K562 (cell line): Measurements from ENCODE around the gene NENF. TPM values are rescaled to one million over a fixed set of nuclear protein-coding genes. Genes with fewer than 3 reads are reported as not detected.

Experiments used
- GMEB1 ChIP-seq: fragments of 250-450 bp; sonication (Bioruptor Pico); IDR thresholded peaks from 2 replicates; pipeline ENCODE4 v1.4.0; 2020; ENCODE audit warnings: mild to moderate bottlenecking
- KLF1 ChIP-seq: fragments of 450-650 bp; IDR thresholded peaks from 2 replicates; pipeline ENCODE4 v1.6.1; 2016; ENCODE audit warnings: missing genetic modification characterization, missing compliant biosample characterization
- MIER1 ChIP-seq: fragments of 450-650 bp; IDR thresholded peaks from 2 replicates; pipeline ENCODE4 v1.6.1; 2016; ENCODE audit warnings: antibody characterized with exemption, mild to moderate bottlenecking, low read depth
- RREB1 ChIP-seq: fragments of 250-450 bp; sonication (Bioruptor Pico); IDR thresholded peaks from 2 replicates; pipeline ENCODE4 v1.4.0; 2020
- TCF7 ChIP-seq: sonication (generic); IDR thresholded peaks from 2 replicates; pipeline ENCODE4 v1.6.1; 2016; ENCODE audit warnings: antibody characterized with exemption, borderline replicate concordance
- polyA plus RNA-seq, 8 experiments: library from polyadenylated mRNA; depleted of rRNA in 4 of 8; stranded (reverse) in 5 of 8; unstranded in 3 of 8; fragments of >200 nt; fragmentation: Nextera tagmentation in 2 of 8; fragmentation: Illumina TruSeq in 1 of 8; extraction: Ambion mirVana in 2 of 8; extraction: Trizol in 1 of 8; gene quantifications; 2 replicates each; pipeline versions ENCODE4 v1.2.1 to v1.2.3, GENCODE V29; 2011 to 2014; ENCODE audit warnings: inconsistent platforms in 1 of 8, missing spikeins in 1 of 8
- total RNA-seq, 7 experiments: library from RNA; depleted of rRNA in 6 of 7; stranded (reverse); fragments of >200 nt in 6 of 7; fragmentation: Illumina TruSeq in 2 of 7; extraction: Trizol in 2 of 7; gene quantifications; 2 replicates each; pipeline versions ENCODE4 v1.2.1 to v1.2.3, GENCODE V29; 2011 to 2021; ENCODE audit warnings: low replicate concordance in 1 of 7
- TF ChIP-seq, protein P1 (sequence below): sonication (generic); formaldehyde crosslinking; IDR thresholded peaks from 2 replicates; pipeline ENCODE4 v1.8.0; 2022; ENCODE audit warnings: mild to moderate bottlenecking, missing genetic modification reagents, borderline replicate concordance

NENF gene
- total and polyA plus RNA-seq, 9 of the 15 experiments (the other 6 are each of a cell fraction or from before 2014, with no cell fraction given), result 6.1 to 100 (median 72.8) TPM

- TF ChIP-seq RREB1 (CRISPR knock-in tag), result no peak
- no peak for TF ChIP-seq GMEB1 (CRISPR knock-in tag)
- TF ChIP-seq, protein P1, sequence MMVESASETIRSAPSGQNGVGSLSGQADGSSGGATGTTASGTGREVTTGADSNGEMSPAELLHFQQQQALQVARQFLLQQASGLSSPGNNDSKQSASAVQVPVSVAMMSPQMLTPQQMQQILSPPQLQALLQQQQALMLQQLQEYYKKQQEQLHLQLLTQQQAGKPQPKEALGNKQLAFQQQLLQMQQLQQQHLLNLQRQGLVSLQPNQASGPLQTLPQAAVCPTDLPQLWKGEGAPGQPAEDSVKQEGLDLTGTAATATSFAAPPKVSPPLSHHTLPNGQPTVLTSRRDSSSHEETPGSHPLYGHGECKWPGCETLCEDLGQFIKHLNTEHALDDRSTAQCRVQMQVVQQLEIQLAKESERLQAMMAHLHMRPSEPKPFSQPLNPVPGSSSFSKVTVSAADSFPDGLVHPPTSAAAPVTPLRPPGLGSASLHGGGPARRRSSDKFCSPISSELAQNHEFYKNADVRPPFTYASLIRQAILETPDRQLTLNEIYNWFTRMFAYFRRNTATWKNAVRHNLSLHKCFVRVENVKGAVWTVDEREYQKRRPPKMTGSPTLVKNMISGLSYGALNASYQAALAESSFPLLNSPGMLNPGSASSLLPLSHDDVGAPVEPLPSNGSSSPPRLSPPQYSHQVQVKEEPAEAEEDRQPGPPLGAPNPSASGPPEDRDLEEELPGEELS (CRISPR knock-in tag), result no peak
- TF ChIP-seq TCF7, result no peak
- TF ChIP-seq KLF1 (tag), result no peak
- 0 out of 2 replicates have a peak, but pooled peaks have one; percentile 35 for TF ChIP-seq MIER1
- TF ChIP-seq, all 486 proteins: peak for 7
Measured at GRCh38 chr1:212433577-212434462, 1.1 kb downstream of the NENF start (continued).
